Raji (cell line): ENCODE results near the gene FAM186B.

Source experiments
- POLR2A ChIP-seq: IDR thresholded peaks from 2 replicates; pipeline ENCODE4 v1.6.1; 2011; ENCODE audit warnings: low read depth, low read length, control low read depth; ENCODE audit not compliant: insufficient read depth

The FAM186B gene

GRCh38 chr12:49541911-49542505, 63.4 kb downstream of the FAM186B start:
- TF ChIP-seq POLR2A = no peak

- TF ChIP-seq POLR2A = no peak
Observed at GRCh38 chr12:49541140-49541861, 64.1 kb downstream of the FAM186B start.

DNA sequence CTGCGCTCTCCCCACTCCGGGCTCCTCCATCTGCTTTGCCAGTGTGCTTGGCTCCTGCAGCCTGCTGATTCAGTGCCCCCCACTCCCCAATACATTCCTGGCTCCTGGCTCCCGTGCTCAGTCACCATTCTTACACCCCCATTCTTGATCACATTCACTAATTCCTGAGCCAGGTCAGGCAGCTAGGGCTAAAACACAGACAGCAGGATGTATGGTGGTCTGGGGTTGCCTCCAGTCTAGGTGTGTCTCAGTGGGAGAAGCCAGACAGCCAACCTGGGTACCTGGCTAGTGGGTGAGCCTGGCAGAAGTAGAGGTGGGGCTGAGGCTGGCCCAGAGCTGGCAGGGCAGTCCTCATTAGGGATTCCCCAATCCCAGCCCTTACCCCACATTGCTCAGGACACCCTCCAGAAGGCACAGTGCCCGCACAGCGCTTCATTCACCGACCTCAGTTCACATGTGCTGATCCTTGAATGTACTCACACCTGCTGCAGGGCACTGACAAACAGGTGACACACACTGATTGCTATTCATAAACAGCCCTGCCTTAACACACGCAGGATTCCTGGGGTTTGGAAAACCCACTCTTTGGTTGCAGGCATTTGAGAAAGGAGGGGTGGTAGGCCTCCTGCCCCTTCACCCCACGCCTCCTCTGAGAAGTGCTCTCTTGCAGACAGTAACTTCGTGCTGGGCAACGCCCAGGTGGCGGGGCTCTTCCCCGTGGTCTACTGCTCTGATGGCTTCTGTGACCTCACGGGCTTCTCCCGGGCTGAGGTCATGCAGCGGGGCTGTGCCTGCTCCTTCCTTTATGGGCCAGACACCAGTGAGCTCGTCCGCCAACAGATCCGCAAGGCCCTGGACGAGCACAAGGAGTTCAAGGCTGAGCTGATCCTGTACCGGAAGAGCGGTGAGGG, 65.0 kb downstream of the FAM186B start:
- TF ChIP-seq POLR2A = no peak

DNA sequence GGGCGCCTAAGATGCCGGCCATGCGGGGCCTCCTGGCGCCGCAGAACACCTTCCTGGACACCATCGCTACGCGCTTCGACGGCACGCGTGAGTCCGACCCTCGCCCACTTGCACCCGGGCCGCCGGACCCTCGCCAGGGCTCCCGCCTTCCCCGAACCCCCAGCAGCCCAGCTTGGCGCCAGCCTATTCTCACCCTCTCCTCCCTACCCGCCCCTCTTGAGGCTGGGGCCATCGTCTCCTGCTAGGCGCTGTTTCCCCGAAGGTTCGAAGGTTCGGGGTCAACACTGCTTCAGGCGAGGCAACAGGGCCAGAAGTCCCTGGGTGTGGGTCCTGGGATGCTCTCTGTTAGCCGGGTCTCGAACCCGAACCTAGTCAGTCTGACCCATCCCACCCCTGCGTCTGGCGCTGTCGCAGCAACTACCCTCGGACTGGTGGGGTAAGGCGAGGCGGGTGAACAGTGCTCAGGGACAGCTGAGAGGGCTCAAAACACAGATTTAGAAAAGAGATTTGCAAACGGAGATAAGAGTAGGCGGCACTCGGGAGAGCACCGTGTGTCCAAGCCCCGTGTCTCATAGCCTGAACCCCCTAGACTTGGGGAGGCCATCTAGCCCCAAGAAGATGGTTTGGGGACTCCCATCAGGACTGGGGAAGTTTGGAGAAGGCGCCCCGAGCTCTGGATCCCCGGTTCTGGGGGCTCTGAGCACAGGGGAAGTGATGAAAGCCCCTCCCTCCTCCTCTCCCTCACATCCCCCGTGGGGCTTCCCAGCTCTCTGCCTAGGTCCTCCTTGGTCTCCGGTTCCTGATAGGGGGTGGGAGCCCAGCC, 65.8 kb downstream of the FAM186B start:
- TF ChIP-seq POLR2A = no peak

DNA sequence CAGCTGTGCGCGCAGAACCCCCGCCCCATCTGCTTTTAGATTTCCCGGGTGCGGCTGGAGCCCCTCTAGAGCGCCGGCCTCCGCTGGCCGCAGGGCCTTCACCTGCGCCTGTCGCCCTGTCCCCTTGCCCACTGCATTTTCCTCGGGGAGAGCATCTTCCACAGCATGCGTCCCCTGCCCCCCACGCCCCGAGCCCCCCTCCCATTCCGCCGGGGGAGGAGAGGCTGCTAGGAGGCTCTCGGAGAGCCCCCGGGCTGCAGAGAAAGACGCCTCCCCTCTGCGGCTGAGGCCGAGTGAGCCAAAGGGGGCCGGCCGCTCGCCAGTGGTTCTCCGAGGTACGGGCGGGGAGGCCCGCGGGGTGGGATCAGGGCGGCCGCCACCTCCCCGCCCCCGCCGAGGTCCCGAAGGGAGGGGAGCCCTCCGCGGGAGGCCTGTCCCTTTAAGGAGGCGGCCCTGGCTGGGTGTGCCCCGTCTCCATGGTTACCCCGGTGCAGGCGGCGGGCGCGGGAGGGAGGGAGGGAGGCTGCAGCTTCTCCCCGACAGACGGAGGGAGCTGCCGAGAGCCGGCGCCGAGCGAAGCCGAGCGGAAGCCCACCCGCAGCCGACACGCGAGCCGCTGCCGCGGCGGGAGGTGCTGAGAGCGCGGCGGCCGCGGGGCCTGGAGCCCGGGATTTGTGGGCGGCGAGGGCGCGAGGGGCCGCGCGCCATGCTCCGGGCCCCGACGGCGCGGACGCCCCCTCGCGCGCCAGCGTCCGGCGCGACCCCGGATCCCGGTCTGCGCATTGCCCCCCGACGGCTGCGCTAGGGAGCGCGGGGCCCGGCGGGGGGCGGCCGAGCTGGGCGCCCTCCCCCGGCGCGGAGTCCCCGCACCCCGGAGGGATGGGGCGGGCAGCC, 66.7 kb downstream of the FAM186B start, which contains the start of gene KCNH3:
Gene KCNH3 (plus strand): TSS at position 521 of the 894 bp plus-strand sequence. CDS start 387 bp downstream, outside the sequence.
- TF ChIP-seq POLR2A = no peak

GRCh38 chr12:49537752-49538509, 67.5 kb downstream of the FAM186B start:
- no peak for TF ChIP-seq POLR2A
